Measurements from ENCODE around the gene EPB41L4B. TPM values are rescaled to one million over a fixed set of nuclear protein-coding genes. Genes with fewer than 3 reads are reported as not detected.
A peak's percentile ranks its signal among the peaks of the same experiment; 100 is the strongest.

EPB41L4B gene
- total and polyA plus RNA-seq, 2 donors = 0.71 to 4.2 TPM

GRCh38 chr9:109328978-109329637, 8.2 kb upstream of the EPB41L4B start:
- DNase-seq (ENCODE audit: low read depth in 6 of 9, low spot score in 9 of 9) = no peak
- Histone ChIP-seq H3K9me3 (ENCODE audit: control insufficient read depth in 2 of 2, insufficient read depth in 1 of 2, low read length in 1 of 2) (no peaks in the 10 kb centered on the region), H3K4me3 (ENCODE audit: low read length in 2 of 2) (no peak overlapping the region), H3K27me3 (ENCODE audit: control insufficient read depth in 2 of 2, insufficient read depth in 1 of 2, low read length in 1 of 2) (peaks cover 0 to 4% of the 10 kb centered on the region in 2 donors), H3K36me3 (ENCODE audit: control insufficient read depth in 2 of 2, insufficient read depth in 2 of 2, low read length in 1 of 2) (no peaks in the 10 kb centered on the region), H3K4me1 (ENCODE audit: control insufficient read depth in 2 of 2, insufficient read depth in 2 of 2, low read length in 2 of 2) (no peaks in the 10 kb centered on the region), H3K27ac (ENCODE audit: low read depth in 1 of 2, low read length in 1 of 2) (no peak overlapping the region)
- WGBS = 79% methylated on average over 12 of the region's 12 CpGs

- Histone ChIP-seq H3K36me3 (ENCODE audit: control insufficient read depth in 2 of 2, insufficient read depth in 2 of 2, low read length in 1 of 2) (no peaks in the 10 kb centered on the region), H3K27me3 (ENCODE audit: control insufficient read depth in 2 of 2, insufficient read depth in 1 of 2, low read length in 1 of 2) (peaks cover 10 to 14% of the 10 kb centered on the region in 2 donors), H3K9me3 (ENCODE audit: control insufficient read depth in 2 of 2, insufficient read depth in 1 of 2, low read length in 1 of 2) (no peaks in the 10 kb centered on the region), H3K4me1 (ENCODE audit: control insufficient read depth in 2 of 2, insufficient read depth in 2 of 2, low read length in 2 of 2) (peaks cover 3 to 5% of the 10 kb centered on the region in 2 donors), H3K27ac (ENCODE audit: low read depth in 1 of 2, low read length in 1 of 2) (no peak overlapping the region), H3K4me3 (ENCODE audit: low read length in 2 of 2) (no peak overlapping the region)
- DNase-seq (ENCODE audit: low read depth in 6 of 9, low spot score in 9 of 9) = no peak
These were observed 4.2 kb upstream of the EPB41L4B start for GRCh38 chr9:109325089-109325488.

DNA sequence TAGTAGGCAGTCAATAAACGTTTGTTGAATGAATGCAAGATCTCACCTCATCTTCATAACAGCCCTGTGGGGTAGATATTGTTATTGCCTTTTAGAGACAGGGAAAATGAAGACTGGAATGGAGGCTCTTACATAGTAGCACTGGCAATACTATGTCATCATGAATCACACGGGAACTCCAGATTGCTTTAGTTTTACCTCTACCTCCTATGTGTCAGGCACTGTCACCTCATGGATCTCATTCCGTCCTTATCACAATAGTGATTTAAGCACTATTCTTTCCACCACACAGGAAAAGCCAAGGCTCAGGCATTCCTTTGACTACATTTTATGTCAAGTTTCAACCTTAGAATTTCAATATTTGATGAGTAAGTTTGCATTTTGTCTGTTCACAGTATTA, 2.9 kb upstream of the EPB41L4B start:
- no peak overlapping the region for H3K27ac ChIP-seq (ENCODE audit: low read depth in 1 of 2, low read length in 1 of 2)
- WGBS = 85% methylated on average over 3 of the region's 3 CpGs
- H3K27me3 ChIP-seq (ENCODE audit: control insufficient read depth in 2 of 2, insufficient read depth in 1 of 2, low read length in 1 of 2) = peaks cover 24 to 26% of the 10 kb centered on the region in 2 donors
- H3K36me3 ChIP-seq (ENCODE audit: control insufficient read depth in 2 of 2, insufficient read depth in 2 of 2, low read length in 1 of 2) = no peaks in the 10 kb centered on the region
- H3K4me3 ChIP-seq (ENCODE audit: low read length in 2 of 2) = no peak overlapping the region
- DNase-seq (ENCODE audit: low read depth in 6 of 9, low spot score in 9 of 9) = no peak
- H3K4me1 ChIP-seq (ENCODE audit: control insufficient read depth in 2 of 2, insufficient read depth in 2 of 2, low read length in 2 of 2) = peaks cover 3 to 7% of the 10 kb centered on the region in 2 donors
- no peaks in the 10 kb centered on the region for H3K9me3 ChIP-seq (ENCODE audit: control insufficient read depth in 2 of 2, insufficient read depth in 1 of 2, low read length in 1 of 2)

DNA sequence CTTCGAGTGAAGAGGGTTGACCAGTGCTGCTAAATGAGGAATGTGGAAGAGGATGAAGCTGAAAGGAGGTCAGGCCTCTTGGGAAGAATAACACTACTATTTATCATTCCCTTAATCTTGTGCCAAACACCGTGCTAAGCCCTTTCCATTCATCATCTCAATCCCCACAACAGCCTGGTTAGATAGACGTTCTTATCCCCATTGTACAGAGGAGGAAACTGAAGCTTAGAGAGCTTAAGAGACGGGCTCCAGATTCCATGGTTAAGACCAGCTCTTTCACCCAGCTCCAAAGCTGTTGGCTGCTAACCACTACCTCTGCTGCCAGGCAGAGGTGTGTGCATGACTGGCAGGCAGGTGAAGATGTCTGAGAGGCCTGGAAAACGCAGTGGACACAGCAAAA, 868 bp upstream of the EPB41L4B start:
- H3K4me3 ChIP-seq (ENCODE audit: low read length in 2 of 2) = no peak overlapping the region
- H3K27me3 ChIP-seq (ENCODE audit: control insufficient read depth in 2 of 2, insufficient read depth in 1 of 2, low read length in 1 of 2) = peaks cover 42 to 46% of the 10 kb centered on the region in 2 donors
- peaks cover 3 to 7% of the 10 kb centered on the region in 2 donors for H3K4me1 ChIP-seq (ENCODE audit: control insufficient read depth in 2 of 2, insufficient read depth in 2 of 2, low read length in 2 of 2)
- H3K9me3 ChIP-seq (ENCODE audit: control insufficient read depth in 2 of 2, insufficient read depth in 1 of 2, low read length in 1 of 2) = no peaks in the 10 kb centered on the region
- 87% methylated on average over 5 of the region's 5 CpGs for WGBS
- no peak overlapping the region for H3K27ac ChIP-seq (ENCODE audit: low read depth in 1 of 2, low read length in 1 of 2)
- no peak for DNase-seq (ENCODE audit: low read depth in 6 of 9, low spot score in 9 of 9)
- no peaks in the 10 kb centered on the region for H3K36me3 ChIP-seq (ENCODE audit: control insufficient read depth in 2 of 2, insufficient read depth in 2 of 2, low read length in 1 of 2)

GRCh38 chr9:109320331-109320741, 523 bp downstream of the EPB41L4B start:
- DNase-seq (ENCODE audit: low read depth in 6 of 9, low spot score in 9 of 9) = no peak
- Histone ChIP-seq H3K27ac (ENCODE audit: low read depth in 1 of 2, low read length in 1 of 2) (no peak overlapping the region), H3K36me3 (ENCODE audit: control insufficient read depth in 2 of 2, insufficient read depth in 2 of 2, low read length in 1 of 2) (no peaks in the 10 kb centered on the region), H3K4me3 (ENCODE audit: low read length in 2 of 2) (peak overlapping the region in 1 of 2 donors; percentile 50), H3K9me3 (ENCODE audit: control insufficient read depth in 2 of 2, insufficient read depth in 1 of 2, low read length in 1 of 2) (no peaks in the 10 kb centered on the region), H3K4me1 (ENCODE audit: control insufficient read depth in 2 of 2, insufficient read depth in 2 of 2, low read length in 2 of 2) (peaks cover 3 to 7% of the 10 kb centered on the region in 2 donors), H3K27me3 (ENCODE audit: control insufficient read depth in 2 of 2, insufficient read depth in 1 of 2, low read length in 1 of 2) (peaks cover 48 to 58% of the 10 kb centered on the region in 2 donors)
- WGBS = 1% methylated on average over 76 of the region's 77 CpGs

DNA sequence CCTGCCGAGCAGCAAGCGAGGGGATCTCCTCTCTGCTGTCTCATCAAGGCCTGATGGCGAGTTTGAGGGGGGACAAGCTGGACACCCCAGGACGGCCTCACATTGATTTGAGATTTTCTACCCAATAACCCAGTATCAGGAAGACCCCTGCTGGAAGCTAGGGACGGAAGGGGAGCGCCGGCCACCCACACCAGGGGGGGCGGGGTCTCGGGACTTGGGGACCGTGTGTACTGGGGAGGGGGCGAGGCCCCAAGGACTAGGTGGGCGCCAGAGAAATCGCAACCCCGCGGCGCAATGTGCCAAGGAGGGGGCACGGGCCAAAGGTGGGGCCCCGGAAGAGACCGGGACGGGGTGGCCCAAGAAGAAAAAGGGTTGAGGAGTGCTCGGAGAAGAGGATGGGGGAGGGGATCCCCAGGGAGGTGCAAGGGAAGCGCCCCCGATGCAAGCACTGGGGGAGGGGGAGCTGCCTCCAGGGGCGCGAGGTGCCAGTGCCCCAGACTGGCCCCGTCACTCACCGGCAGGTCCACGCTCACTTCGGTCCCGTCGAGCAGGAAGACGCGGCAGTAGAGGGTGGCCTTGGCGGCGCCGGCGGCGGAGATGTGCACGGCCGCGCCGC, 1.1 kb downstream of the EPB41L4B start:
- Histone ChIP-seq H3K36me3 (ENCODE audit: control insufficient read depth in 2 of 2, insufficient read depth in 2 of 2, low read length in 1 of 2) (no peaks in the 10 kb centered on the region), H3K4me3 (ENCODE audit: low read length in 2 of 2) (peak overlapping the region in 1 of 2 donors; percentile 50), H3K27ac (ENCODE audit: low read depth in 1 of 2, low read length in 1 of 2) (no peak overlapping the region), H3K4me1 (ENCODE audit: control insufficient read depth in 2 of 2, insufficient read depth in 2 of 2, low read length in 2 of 2) (peaks cover 3 to 7% of the 10 kb centered on the region in 2 donors), H3K27me3 (ENCODE audit: control insufficient read depth in 2 of 2, insufficient read depth in 1 of 2, low read length in 1 of 2) (peaks cover 48 to 63% of the 10 kb centered on the region in 2 donors), H3K9me3 (ENCODE audit: control insufficient read depth in 2 of 2, insufficient read depth in 1 of 2, low read length in 1 of 2) (no peaks in the 10 kb centered on the region)
- 5% methylated on average over 42 of the region's 42 CpGs for WGBS
- peak in 1 of 9 donors; percentile 6 for DNase-seq (ENCODE audit: low read depth in 6 of 9, low spot score in 9 of 9)

DNA sequence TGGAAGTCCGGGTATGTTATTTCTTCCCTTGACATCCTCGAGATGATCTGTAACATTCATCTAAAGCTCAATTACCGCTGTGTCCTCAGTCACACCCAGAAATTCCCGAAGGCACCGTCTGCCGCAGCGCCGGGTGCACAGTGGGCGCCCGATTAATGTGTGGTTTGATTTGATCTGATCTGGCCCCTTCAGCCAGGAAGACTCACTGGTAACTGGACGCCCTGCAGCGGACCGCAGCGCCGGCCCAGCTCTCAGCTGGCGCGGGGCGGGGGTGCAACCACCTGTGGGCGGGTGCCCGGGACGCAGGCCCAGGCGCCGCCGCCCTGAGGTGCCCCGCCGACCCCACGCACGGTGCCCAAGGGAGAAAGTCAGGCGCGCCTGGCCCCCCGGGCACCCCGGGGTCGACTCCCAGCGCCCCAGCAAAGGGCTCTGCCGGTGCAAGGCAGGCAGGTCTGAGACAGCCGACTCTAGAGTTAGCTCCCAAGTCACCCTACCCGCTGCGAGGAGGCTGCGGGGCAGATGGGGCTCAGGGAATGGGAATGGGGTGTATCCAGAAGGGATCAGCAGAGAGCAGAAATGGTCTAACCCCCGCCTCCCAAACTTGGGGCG, 1.7 kb downstream of the EPB41L4B start:
- no peaks in the 10 kb centered on the region for H3K36me3 ChIP-seq (ENCODE audit: control insufficient read depth in 2 of 2, insufficient read depth in 2 of 2, low read length in 1 of 2)
- DNase-seq (ENCODE audit: low read depth in 6 of 9, low spot score in 9 of 9) = peak in 1 of 9 donors; percentile 2
- WGBS = 6% methylated on average over 41 of the region's 41 CpGs
- no peaks in the 10 kb centered on the region for H3K9me3 ChIP-seq (ENCODE audit: control insufficient read depth in 2 of 2, insufficient read depth in 1 of 2, low read length in 1 of 2)
- no peak overlapping the region for H3K4me3 ChIP-seq (ENCODE audit: low read length in 2 of 2)
- no peak overlapping the region for H3K27ac ChIP-seq (ENCODE audit: low read depth in 1 of 2, low read length in 1 of 2)
- H3K27me3 ChIP-seq (ENCODE audit: control insufficient read depth in 2 of 2, insufficient read depth in 1 of 2, low read length in 1 of 2) = peaks cover 48 to 70% of the 10 kb centered on the region in 2 donors
- peaks cover 3 to 7% of the 10 kb centered on the region in 2 donors for H3K4me1 ChIP-seq (ENCODE audit: control insufficient read depth in 2 of 2, insufficient read depth in 2 of 2, low read length in 2 of 2)

DNA sequence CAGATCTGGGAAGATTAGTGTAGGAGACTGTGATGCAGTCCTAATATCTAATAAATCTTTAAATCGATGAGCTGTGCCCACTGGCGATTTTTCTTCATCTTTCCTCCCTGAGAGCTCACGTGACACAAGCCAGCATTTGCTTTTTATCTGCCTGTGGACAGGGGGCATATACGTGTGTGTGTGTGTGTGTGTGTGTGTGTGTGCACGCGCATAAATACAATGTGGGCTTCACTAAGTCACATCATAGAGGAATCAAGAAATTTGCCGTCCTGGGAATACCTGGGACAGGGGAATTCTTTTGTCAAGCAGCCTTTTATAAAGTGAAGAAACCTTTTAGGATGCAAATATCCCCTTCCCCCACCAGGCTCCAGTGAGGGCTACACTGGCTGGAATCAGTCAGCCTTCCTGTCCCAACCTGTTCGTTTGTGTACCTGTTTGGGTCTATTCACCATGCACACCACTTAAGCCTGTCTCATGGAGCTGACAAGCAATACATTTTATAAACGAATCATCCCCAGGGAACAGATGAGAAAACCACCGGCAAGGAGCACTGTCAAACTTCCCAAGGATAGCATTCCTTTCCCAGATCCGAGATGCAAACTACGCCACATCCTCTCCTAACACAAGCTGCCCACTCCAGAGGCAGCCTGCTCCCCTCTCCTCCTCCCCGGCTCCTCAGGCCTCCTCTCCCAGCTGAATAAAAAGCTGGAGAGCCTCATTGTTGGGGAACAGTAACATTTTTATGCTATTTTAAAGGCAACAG, 2.7 kb downstream of the EPB41L4B start:
- Histone ChIP-seq H3K36me3 (ENCODE audit: control insufficient read depth in 2 of 2, insufficient read depth in 2 of 2, low read length in 1 of 2) (no peaks in the 10 kb centered on the region), H3K27me3 (ENCODE audit: control insufficient read depth in 2 of 2, insufficient read depth in 1 of 2, low read length in 1 of 2) (peaks cover 48 to 78% of the 10 kb centered on the region in 2 donors), H3K9me3 (ENCODE audit: control insufficient read depth in 2 of 2, insufficient read depth in 1 of 2, low read length in 1 of 2) (no peaks in the 10 kb centered on the region), H3K4me3 (ENCODE audit: low read length in 2 of 2) (no peak overlapping the region), H3K27ac (ENCODE audit: low read depth in 1 of 2, low read length in 1 of 2) (no peak overlapping the region), H3K4me1 (ENCODE audit: control insufficient read depth in 2 of 2, insufficient read depth in 2 of 2, low read length in 2 of 2) (peaks cover 3 to 7% of the 10 kb centered on the region in 2 donors)
- DNase-seq (ENCODE audit: low read depth in 6 of 9, low spot score in 9 of 9) = no peak
- 26% methylated on average over 13 of the region's 13 CpGs for WGBS

All from thymus (tissue), 11 donors.